ENCODE data around the gene SH3RF1.
A peak's percentile ranks its signal among the peaks of the same experiment; 100 is the strongest.

SH3RF1 gene

GRCh38 chr4:169098532-169098931 is 172.2 kb downstream of the SH3RF1 start:
- no peak for DNase-seq

- DNase-seq = no peak
These were observed 172.7 kb downstream of the SH3RF1 start for GRCh38 chr4:169098054-169098497.

- DNase-seq = no peak
These were observed 174.5 kb downstream of the SH3RF1 start for GRCh38 chr4:169096221-169096620.

GRCh38 chr4:169094656-169095231 is 176.0 kb downstream of the SH3RF1 start:
- no peak for DNase-seq

GRCh38 chr4:169092889-169093522 is 177.8 kb downstream of the SH3RF1 start:
- no peak for DNase-seq

- DNase-seq = no peak
These were observed 180.1 kb downstream of the SH3RF1 start for GRCh38 chr4:169090484-169091215.

- peak; percentile 92 for DNase-seq
These were observed 181.8 kb downstream of the SH3RF1 start for GRCh38 chr4:169089004-169089403.

- no peak for DNase-seq
These were observed 185.8 kb downstream of the SH3RF1 start for GRCh38 chr4:169084954-169085353.

GRCh38 chr4:169080981-169081380 is 189.8 kb downstream of the SH3RF1 start:
- DNase-seq = no peak

GRCh38 chr4:169079942-169080827 is 190.6 kb downstream of the SH3RF1 start:
- DNase-seq = no peak

GRCh38 chr4:169074117-169074516 is 196.6 kb downstream of the SH3RF1 start:
- DNase-seq = no peak

GRCh38 chr4:169071747-169072146 is 199.0 kb downstream of the SH3RF1 start:
- no peak for DNase-seq

GRCh38 chr4:169070895-169071218 is 199.9 kb downstream of the SH3RF1 start:
- peak; percentile 77 for DNase-seq

- DNase-seq = peak; percentile 98
These were observed 200.5 kb downstream of the SH3RF1 start for GRCh38 chr4:169070071-169070894.

GRCh38 chr4:169068423-169068822 is 202.3 kb downstream of the SH3RF1 start:
- DNase-seq = no peak

- no peak for DNase-seq
These were observed 203.8 kb downstream of the SH3RF1 start for GRCh38 chr4:169066934-169067333.

GRCh38 chr4:169064296-169064695 is 206.5 kb downstream of the SH3RF1 start:
- peak; percentile 28 for DNase-seq

GRCh38 chr4:169063441-169063840 is 207.3 kb downstream of the SH3RF1 start:
- DNase-seq = no peak

- no peak for DNase-seq
These were observed 207.9 kb downstream of the SH3RF1 start for GRCh38 chr4:169062897-169063244.

GRCh38 chr4:169061386-169061785 is 209.4 kb downstream of the SH3RF1 start:
- DNase-seq = no peak

- DNase-seq = no peak
These were observed 210.2 kb downstream of the SH3RF1 start for GRCh38 chr4:169060391-169061091.

Measured in NCI-H526 treated with DMSO at 0.1 percent for 48 hours (cell line).